MM.1S (cell line): ENCODE measurements around the gene CCDC88C.

Experiments
- DNase-seq: peaks from one replicate; pipeline ENCODE4 v3.0.0-alpha.2; 2015
- H2AFZ ChIP-seq: fragments of 300-600 bp; sonication (generic); 2 replicates; pipeline ENCODE4 v1.6.0; 2016; ENCODE audit warnings: antibody characterized with exemption, low read length
- H3F3A ChIP-seq: fragments of 300-600 bp; sonication (generic); 2 replicates; pipeline ENCODE4 v1.6.1; 2016; ENCODE audit warnings: mild to moderate bottlenecking, antibody characterized with exemption, low read length, moderate library complexity, mixed read lengths; ENCODE audit not compliant: insufficient read depth
- H3K27ac ChIP-seq: fragments of 300-600 bp; sonication (generic); 2 replicates; pipeline ENCODE4 v1.5.1; 2016; ENCODE audit warnings: mild to moderate bottlenecking, low read length
- H3K27me3 ChIP-seq: fragments of 300-600 bp; sonication (generic); replicated peaks from 2 replicates; pipeline ENCODE4 v1.6.0; 2016; ENCODE audit warnings: low read length; ENCODE audit not compliant: insufficient read depth
- H3K36me3 ChIP-seq: fragments of 300-600 bp; sonication (generic); replicated peaks from 2 replicates; pipeline ENCODE4 v1.6.1; 2016; ENCODE audit warnings: mild to moderate bottlenecking, low read length, mixed read lengths; ENCODE audit not compliant: insufficient read depth
- H3K4me1 ChIP-seq: fragments of 300-600 bp; sonication (generic); 2 replicates; pipeline ENCODE4 v1.6.1; 2016; ENCODE audit warnings: low read length, mixed read lengths
- H3K4me2 ChIP-seq: fragments of 300-600 bp; sonication (generic); 2 replicates; pipeline ENCODE4 v1.6.0; 2016; ENCODE audit warnings: low read depth, low read length
- H3K4me3 ChIP-seq: fragments of 300-600 bp; sonication (generic); 2 replicates; pipeline ENCODE4 v1.5.1; 2016; ENCODE audit warnings: low read length, mixed read lengths
- H3K79me2 ChIP-seq: fragments of 300-600 bp; sonication (generic); 2 replicates; pipeline ENCODE4 v1.6.1; 2016; ENCODE audit warnings: mixed run types, low read length, mixed read lengths
- H3K9ac ChIP-seq: fragments of 300-600 bp; sonication (generic); 2 replicates; pipeline ENCODE4 v1.6.1; 2016; ENCODE audit warnings: low read length, mixed read lengths
- H3K9me2 ChIP-seq: fragments of 300-600 bp; sonication (generic); replicated peaks from 2 replicates; pipeline ENCODE4 v1.6.1; 2016; ENCODE audit warnings: mild to moderate bottlenecking, low read length, mixed read lengths; ENCODE audit not compliant: insufficient read depth
- H3K9me3 ChIP-seq: fragments of 300-600 bp; sonication (generic); replicated peaks from 2 replicates; pipeline ENCODE4 v1.6.1; 2016; ENCODE audit warnings: mild to moderate bottlenecking, low read length, mixed read lengths; ENCODE audit not compliant: insufficient read depth
- H4K20me1 ChIP-seq: fragments of 300-600 bp; sonication (generic); 2 replicates; pipeline ENCODE4 v1.6.1; 2016; ENCODE audit warnings: mild to moderate bottlenecking, low read length, moderate library complexity, mixed read lengths; ENCODE audit not compliant: insufficient read depth
- EZH2 ChIP-seq: fragments of 300-600 bp; sonication (generic); optimal IDR thresholded peaks from 2 replicates; pipeline ENCODE3; 2017; ENCODE audit warnings: low read depth, mild to moderate bottlenecking, antibody characterized with exemption, low read length, mixed read lengths
- EZH2phosphoT487 ChIP-seq: fragments of 300-600 bp; sonication (generic); IDR thresholded peaks from 2 replicates; pipeline ENCODE4 v1.6.1; 2018; ENCODE audit warnings: antibody characterized with exemption, low read length
- TF ChIP-seq, protein P1 (sequence below): fragments of 300-600 bp; sonication (generic); IDR thresholded peaks from 2 replicates; pipeline ENCODE4 v1.5.1; 2016; ENCODE audit warnings: antibody characterized with exemption, low read length, mixed read lengths

Gene CCDC88C

GRCh38 chr14:91302391-91302790, 115.2 kb downstream of the CCDC88C start:
- no peak for TF ChIP-seq EZH2
- TF ChIP-seq EZH2phosphoT487, result no peak
- TF ChIP-seq, protein P1, sequence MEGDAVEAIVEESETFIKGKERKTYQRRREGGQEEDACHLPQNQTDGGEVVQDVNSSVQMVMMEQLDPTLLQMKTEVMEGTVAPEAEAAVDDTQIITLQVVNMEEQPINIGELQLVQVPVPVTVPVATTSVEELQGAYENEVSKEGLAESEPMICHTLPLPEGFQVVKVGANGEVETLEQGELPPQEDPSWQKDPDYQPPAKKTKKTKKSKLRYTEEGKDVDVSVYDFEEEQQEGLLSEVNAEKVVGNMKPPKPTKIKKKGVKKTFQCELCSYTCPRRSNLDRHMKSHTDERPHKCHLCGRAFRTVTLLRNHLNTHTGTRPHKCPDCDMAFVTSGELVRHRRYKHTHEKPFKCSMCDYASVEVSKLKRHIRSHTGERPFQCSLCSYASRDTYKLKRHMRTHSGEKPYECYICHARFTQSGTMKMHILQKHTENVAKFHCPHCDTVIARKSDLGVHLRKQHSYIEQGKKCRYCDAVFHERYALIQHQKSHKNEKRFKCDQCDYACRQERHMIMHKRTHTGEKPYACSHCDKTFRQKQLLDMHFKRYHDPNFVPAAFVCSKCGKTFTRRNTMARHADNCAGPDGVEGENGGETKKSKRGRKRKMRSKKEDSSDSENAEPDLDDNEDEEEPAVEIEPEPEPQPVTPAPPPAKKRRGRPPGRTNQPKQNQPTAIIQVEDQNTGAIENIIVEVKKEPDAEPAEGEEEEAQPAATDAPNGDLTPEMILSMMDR, result no peak
- no peak overlapping the region for H3K27ac ChIP-seq

DNA sequence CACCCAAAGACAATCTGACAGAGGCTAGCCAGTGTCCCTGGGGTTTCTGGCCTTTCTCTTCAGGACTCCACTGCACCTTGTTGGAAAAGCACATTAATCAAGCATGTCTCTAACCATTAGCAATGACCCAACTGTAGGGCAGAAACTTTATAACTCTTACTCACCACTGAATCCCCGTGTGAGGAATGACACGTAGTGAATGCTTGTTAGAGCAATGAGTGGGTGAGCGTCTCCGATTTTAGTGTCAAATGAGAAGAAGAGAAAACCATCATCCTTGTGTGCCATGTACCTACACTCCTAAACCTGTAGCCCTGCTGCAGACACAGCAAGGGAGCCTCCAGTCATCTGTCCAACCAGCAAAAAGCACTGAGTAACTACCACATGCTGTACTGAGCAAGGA, 116.7 kb downstream of the CCDC88C start:
- DNase-seq, result no peak
- TF ChIP-seq EZH2phosphoT487, result no peak
- TF ChIP-seq, protein P1, result no peak
- Histone ChIP-seq H3K27me3 (no peaks in the 10 kb centered on the region), H2AFZ (no peak overlapping the region), H3K4me1 (no peaks in the 10 kb centered on the region), H3K9me3 (no peaks in the 10 kb centered on the region), H3K9ac (no peak overlapping the region), H3K4me3 (no peak overlapping the region), H3K27ac (no peak overlapping the region), H3K79me2 (peaks cover 66% of the 10 kb centered on the region), H3F3A (no peaks in the 10 kb centered on the region), H3K36me3 (no peaks in the 10 kb centered on the region; the same call in 1 of the 2 replicates), H3K9me2 (no peaks in the 10 kb centered on the region), H3K4me2 (no peak overlapping the region), H4K20me1 (no peaks in the 10 kb centered on the region)

More at GRCh38 chr14:91302391-91302790, 115.2 kb downstream of the CCDC88C start:
- Histone ChIP-seq H3K4me2 (no peak overlapping the region), H3K9me3 (no peaks in the 10 kb centered on the region), H3K4me3 (no peak overlapping the region), H3K9ac (no peak overlapping the region), H4K20me1 (no peaks in the 10 kb centered on the region), H3K27me3 (no peaks in the 10 kb centered on the region), H3K36me3 (no peaks in the 10 kb centered on the region; the same call in 1 of the 2 replicates), H2AFZ (no peak overlapping the region), H3K79me2 (peaks cover 68% of the 10 kb centered on the region), H3F3A (no peaks in the 10 kb centered on the region), H3K9me2 (no peaks in the 10 kb centered on the region), H3K4me1 (no peaks in the 10 kb centered on the region)
- no peak for DNase-seq

GRCh38 chr14:91300283-91300895, 117.2 kb downstream of the CCDC88C start:
- H3K9ac ChIP-seq, result no peak overlapping the region
- no peaks in the 10 kb centered on the region for H3K4me1 ChIP-seq
- TF ChIP-seq EZH2phosphoT487, result no peak
- TF ChIP-seq, protein P1, result no peak
- no peaks in the 10 kb centered on the region; the same call in 1 of the 2 replicates for H3K36me3 ChIP-seq
- no peaks in the 10 kb centered on the region for H4K20me1 ChIP-seq
- no peaks in the 10 kb centered on the region for H3F3A ChIP-seq
- H3K27ac ChIP-seq, result no peak overlapping the region
- no peak overlapping the region for H3K4me2 ChIP-seq
- H2AFZ ChIP-seq, result no peak overlapping the region
- no peak for DNase-seq
- H3K9me3 ChIP-seq, result no peaks in the 10 kb centered on the region
- no peaks in the 10 kb centered on the region for H3K9me2 ChIP-seq
- H3K79me2 ChIP-seq, result peaks cover 66% of the 10 kb centered on the region
- no peaks in the 10 kb centered on the region for H3K27me3 ChIP-seq
- no peak overlapping the region for H3K4me3 ChIP-seq
